GM18870 (cell line): ENCODE results near the gene CGB7.
"Not testable (repeated sequence)": the region's sequence is repeated elsewhere in the genome, so short reads cannot be mapped to it uniquely, and the experiment has no call there.

ENCODE experiments used
- ATAC-seq: cut with Tn5 transposase; IDR thresholded peaks from one replicate; pipeline ENCODE4 v1.9.1; 2021; ENCODE audit warnings: moderate library complexity; ENCODE audit not compliant: unreplicated experiment

Gene CGB7

DNA sequence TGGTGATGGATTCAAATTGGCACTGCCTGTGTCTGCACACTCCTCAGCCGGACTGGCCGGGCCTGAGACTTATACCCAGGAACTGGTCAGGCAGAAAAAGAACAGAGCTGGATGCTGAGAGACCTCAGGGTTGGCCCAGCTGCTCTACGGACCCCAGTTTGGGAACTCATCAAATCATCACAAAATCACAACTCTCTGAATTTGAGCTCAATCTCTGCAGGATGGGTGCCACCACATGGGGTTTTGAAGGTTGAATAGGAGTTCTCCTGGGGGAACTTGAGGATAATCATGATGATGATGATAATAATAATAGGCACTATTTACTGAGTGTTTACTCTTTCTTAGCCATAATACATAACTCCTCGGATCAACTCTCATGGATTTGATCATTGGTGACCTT, 14.9 kb downstream of the CGB7 start:
- ATAC-seq: not testable (repeated sequence)

- ATAC-seq: no peak
These were observed 15.4 kb downstream of the CGB7 start for GRCh38 chr19:49042177-49042576.

DNA sequence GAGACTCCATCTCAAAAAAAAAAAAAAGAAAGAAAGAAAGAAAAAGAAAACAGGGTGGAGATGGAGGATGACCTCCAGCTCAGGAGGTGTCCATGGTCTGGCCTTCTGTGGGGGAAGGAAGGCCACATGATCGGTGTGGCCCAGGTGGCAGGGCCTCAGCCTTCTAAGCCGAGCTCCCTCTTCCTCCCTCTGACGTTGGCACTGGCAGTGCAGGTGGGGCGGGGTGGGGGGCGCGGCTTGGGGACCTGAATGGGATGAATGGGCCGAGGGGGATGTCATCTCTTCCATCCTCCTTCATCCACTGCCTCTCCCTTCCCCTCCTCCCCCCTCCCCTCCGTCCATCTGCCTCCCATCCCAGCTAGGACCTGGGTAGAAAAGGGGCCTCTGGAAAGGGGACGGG, 17.8 kb downstream of the CGB7 start:
- not testable (repeated sequence) for ATAC-seq

DNA sequence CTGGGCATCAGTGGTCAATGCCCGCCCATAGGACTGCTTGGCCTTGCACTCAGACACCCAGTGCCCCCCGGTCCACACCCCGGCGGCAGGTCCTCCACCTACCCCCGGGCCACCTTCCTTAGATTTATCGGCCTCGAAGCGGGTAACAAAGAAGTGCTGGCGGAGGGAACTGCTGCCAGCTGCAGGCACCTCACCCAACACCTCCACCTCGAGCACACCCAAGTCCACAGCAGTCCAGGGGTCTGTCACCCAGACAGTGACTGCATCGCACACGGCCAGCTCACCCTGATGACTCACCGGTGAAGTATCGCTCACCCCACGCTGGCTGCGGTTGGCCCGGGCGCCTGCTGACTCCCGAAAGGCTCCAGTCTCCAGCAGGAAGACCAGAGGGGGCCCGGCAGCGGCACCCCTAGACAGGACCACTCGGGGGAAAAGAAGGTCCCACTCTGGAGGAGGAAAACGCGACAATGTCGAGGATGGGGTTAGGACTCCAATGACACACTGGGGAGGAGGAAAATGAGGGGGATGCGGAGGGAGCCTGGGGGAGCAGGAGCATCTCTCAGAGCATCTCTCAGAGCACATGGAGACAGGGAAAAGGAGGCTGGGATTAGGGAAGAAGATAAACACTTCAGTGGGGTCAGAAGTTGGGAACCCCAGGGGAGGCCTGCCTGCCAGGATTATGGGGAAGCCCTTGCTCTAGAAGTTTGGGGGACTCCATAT, 18.8 kb downstream of the CGB7 start:
- ATAC-seq: not testable (repeated sequence)

DNA sequence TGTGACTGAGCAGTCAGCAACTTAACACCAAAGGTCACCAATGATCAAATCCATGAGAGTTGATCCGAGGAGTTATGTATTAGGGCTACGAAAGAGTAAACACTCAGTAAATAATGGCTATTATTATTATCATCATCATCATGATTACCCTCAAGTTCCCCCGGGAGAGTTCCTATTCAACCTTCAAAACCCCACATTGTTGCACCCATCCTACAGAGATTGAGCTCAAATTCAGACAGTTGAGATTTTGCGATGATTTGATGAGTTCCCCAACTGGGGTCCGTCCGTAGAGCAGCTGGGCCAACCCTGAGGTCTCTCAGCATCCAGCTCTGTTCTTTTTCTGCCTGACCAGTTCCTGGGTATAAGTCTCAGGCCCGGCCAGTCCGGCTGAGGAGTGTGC, 19.4 kb downstream of the CGB7 start:
- ATAC-seq: not testable (repeated sequence)

GRCh38 chr19:49036815-49037214, 20.7 kb downstream of the CGB7 start, which contains the start of gene CGB1:
TSS of gene CGB1 (minus strand) at chr19:49036895. CDS start at chr19:49036711, 184 bp downstream.
- not testable (repeated sequence) for ATAC-seq

- not testable (repeated sequence) for ATAC-seq
These were observed 25.8 kb downstream of the CGB7 start, which contains the start of gene CGB2 for GRCh38 chr19:49031642-49032301. TSS of gene CGB2 (plus strand) at chr19:49031890. CDS start at chr19:49032096, 206 bp downstream.

DNA sequence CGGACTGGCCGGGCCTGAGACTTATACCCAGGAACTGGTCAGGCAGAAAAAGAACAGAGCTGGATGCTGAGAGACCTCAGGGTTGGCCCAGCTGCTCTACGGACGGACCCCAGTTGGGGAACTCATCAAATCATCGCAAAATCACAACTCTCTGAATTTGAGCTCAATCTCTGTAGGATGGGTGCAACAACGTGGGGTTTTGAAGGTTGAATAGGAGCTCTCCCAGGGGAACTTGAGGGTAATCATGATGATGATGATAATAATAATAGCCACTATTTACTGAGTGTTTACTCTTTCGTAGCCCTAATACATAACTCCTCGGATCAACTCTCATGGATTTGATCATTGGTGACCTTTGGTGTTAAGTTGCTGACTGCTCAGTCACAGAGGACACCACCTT, 27.2 kb downstream of the CGB7 start:
- not testable (repeated sequence) for ATAC-seq

GRCh38 chr19:49029749-49030148, 27.8 kb downstream of the CGB7 start:
- ATAC-seq: not testable (repeated sequence)

DNA sequence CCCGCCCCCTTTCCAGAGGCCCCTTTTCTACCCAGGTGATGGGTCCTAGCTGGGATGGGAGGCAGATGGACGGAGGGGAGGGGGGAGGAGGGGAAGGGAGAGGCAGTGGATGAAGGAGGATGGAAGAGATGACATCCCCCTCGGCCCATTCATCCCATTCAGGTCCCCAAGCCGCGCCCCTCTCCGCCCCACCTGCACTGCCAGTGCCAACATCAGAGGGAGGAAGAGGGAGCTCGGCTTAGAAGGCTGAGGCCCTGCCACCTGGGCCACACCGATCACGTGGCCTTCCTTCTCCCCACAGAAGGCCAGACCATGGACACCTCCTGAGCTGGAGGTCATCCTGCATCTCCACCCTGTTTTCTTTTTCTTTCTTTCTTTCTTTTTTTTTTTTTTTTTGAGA, 28.9 kb downstream of the CGB7 start:
- not testable (repeated sequence) for ATAC-seq

DNA sequence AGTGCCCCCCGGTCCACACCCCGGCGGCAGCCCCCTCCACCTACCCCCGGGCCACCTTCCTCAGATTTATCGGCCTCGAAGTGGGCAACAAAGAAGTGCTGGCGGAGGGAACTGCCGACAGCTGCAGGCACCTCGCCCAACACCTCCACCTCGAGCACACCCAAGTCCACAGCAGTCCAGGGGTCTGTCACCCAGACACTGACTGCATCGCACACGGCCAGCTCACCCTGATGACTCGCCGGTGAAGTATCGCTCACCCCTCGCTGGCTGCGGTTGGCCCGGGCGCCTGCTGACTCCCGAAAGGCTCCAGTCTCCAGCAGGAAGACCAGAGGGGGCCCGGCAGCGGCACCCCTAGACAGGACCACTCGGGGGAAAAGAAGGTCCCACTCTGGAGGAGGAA, 31.9 kb downstream of the CGB7 start:
- ATAC-seq: not testable (repeated sequence)

DNA sequence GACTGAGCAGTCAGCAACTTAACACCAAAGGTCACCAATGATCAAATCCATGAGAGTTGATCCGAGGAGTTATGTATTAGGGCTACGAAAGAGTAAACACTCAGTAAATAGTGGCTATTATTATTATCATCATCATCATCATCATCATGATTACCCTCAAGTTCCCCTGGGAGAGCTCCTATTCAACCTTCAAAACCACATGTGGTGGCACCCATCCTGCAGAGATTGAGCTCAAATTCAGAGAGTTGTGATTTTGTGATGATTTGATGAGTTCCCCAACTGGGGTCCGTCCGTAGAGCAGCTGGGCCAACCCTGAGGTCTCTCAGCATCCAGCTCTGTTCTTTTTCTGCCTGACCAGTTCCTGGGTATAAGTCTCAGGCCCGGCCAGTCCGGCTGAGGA, 32.5 kb downstream of the CGB7 start:
- not testable (repeated sequence) for ATAC-seq

- ATAC-seq: not testable (repeated sequence)
These were observed 33.3 kb downstream of the CGB7 start, which contains the start of gene CGB3 for GRCh38 chr19:49024233-49024632. TSS of gene CGB3 (minus strand) at chr19:49024333. CDS start at chr19:49023971, 362 bp downstream.

DNA sequence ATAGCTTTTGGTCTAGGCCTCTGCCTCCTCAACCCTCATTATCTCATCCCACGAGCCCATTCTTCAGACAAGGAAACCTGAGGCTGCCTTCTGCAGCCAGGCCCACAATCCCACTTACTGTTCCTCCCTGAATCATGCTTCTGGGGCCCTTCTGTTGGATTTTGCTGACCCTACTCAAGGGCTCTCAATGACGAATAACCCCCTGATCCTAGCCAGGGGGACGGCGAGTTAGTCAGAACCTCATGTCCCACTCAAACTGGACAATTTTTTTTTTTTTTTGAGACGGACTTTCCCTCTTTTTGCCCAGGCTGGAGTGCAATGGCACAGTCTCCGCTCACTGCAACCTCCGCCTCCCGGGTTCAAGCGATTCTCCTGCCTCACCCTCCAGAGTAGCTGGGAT, 35.4 kb downstream of the CGB7 start:
- no peak for ATAC-seq

DNA sequence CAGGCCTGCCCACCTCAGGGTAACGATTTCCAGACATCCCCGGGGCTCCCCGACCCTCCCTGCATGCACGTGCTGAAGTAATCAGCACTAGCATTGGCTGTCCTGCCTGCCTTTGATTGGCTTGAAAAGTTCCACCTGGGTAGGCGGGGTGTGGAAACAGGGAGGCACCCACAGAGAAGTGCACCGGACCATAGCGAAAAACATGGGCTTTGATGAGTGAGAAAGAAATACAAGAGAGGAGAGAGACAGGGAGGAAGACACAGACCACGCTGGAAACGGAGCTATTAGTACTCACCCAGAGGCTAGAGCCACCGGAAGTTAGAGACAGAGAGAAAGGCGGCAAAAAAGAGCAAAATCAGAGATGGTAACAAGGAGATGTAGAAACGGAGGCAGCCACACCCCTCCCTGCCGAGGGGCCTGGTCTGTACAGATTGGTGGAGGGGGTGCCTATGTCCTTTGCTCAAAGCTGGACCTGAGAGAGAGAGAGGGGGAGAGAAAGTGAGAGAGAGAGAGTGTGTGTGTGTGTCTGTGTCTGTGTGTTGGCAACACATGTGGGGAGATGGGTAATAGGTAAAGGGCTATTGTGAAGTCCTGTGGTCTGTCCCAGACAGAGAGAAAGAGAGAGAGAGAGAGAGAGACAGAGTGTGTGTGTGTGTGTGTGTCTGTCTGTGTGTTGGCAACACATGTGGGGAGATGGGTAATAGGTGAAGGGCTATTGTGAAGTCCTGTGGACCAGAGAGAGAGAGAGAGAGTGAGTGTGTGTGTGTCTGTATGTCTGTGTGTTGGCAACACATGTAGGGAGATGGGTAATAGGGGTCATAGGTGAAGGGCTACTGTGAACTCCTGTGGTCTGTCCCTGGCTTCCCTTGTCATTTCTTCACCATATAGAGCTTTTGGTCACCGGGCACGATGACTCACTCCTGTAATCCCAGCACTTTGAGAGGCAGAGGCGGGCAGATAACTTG, 36.3 kb downstream of the CGB7 start:
- ATAC-seq: no peak

GRCh38 chr19:49020342-49020741, 37.2 kb downstream of the CGB7 start:
- no peak for ATAC-seq

DNA sequence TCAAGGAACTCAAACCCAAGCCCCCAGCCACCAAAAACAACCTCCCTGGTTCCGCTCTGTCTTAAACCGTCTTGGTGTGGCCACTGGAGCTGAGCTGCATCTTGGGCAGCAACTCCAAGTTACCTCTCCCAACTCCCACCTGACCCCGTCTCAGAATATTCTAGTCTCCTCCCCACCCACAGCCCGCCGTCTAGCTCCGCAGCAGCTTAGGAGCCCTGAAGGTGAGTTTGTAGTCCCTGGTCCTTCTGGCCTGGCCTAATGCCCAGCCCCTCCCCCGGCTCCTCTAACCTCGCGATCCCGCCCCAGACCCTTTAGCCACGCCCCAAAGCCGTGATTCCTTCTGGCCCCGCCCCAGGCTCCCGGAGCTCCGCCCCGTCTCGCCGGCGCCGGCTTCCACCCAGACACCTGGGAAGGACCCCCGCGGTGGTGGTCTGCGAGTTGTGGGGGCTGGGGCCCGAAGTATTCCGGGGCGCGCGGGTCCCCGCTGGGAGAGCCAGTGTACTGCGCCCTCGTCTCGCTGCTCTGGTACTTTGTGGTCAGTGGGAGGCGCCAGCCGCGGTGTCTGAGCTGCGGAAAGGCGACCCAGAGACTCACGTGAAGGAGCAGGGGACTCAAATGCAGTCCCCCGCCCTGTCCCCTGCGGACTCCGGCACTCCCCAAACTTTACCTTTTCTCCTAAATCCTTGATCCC, 38.2 kb downstream of the CGB7 start:
- no peak for ATAC-seq

GRCh38 chr19:49018388-49019241, 38.9 kb downstream of the CGB7 start:
- ATAC-seq: not testable (repeated sequence)

DNA sequence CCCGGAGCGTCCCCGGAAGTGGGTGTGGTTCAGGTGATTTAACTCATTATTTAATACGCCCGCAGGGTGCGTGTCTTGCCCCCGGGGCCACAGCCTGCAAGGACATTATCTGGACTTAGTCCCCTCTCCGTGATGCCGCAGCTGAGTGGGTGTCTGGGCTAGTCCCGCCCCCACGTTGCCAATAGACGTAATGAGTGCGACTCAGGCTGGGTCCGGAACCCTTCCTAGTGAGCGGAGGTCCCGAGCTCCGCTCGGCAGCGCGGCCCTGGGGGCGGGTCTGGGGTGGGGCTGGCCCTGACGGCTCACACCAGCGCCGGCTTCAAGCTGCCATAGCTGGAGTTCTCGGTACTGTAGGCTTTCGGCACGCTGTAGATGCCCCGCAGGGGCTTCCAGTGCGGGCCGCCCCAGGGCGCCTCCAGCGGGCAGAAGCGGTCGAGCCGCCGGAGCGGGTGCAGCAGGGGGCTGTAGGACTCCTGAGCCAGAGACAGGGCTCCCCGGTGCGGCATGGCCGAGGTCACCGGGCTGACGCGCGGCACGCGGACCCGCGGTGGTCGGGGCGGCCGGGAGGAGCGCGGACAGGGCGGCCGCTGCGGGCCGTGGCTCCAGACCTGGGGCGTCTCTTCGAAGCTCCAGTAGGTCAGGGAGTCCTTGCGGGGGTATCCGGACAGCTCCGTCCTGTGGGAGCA, 39.7 kb downstream of the CGB7 start:
- no peak for ATAC-seq
